ENCODE data around the gene PIK3R5. TPM values are rescaled to one million over a fixed set of nuclear protein-coding genes. Genes with fewer than 3 reads are reported as not detected.

The PIK3R5 gene
- total RNA-seq, 1 experiment from 2014 or later = not detected

DNA sequence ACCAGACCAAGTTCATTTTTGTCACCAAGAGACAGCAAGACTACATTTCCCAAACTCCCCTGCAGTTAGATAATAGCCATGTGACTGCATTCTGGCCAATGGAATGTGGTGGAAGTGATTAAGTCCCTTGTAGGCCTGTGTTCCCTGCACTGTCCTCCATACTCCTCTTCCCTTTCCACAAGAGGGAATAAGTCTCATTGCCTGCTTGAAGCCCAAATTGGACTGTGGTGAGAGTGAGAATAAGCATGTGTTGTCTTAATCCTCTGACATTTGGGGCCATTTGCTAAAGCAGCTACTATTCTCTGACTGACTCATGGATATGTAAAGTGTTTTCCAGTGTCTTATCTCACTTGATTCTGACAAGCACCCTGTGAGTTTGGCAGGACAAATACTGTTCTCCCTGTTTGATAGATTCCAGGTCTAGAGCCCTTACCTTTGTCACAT, 118.7 kb downstream of the PIK3R5 start:
- no TSS peak for BruUV-seq (replicated peaks)
- Mint-ChIP-seq H3K27ac (ENCODE audit: unreplicated experiment) (no peak overlapping the region), H3K36me3 (ENCODE audit: insufficient read depth, unreplicated experiment) (no peaks in the 10 kb centered on the region), H3K9me3 (ENCODE audit: low read depth, unreplicated experiment) (no peaks in the 10 kb centered on the region), H3K4me3 (ENCODE audit: low read depth, unreplicated experiment) (no peak overlapping the region), H3K27me3 (ENCODE audit: unreplicated experiment) (peaks cover 20% of the 10 kb centered on the region), H3K4me1 (ENCODE audit: low read depth, unreplicated experiment) (no peaks in the 10 kb centered on the region)
- intact Hi-C loops (cut with micrococcal nuclease; ENCODE audit: unreplicated experiment) = no loop called here
- DNase-seq = no peak
- TF ChIP-seq, protein P1, sequence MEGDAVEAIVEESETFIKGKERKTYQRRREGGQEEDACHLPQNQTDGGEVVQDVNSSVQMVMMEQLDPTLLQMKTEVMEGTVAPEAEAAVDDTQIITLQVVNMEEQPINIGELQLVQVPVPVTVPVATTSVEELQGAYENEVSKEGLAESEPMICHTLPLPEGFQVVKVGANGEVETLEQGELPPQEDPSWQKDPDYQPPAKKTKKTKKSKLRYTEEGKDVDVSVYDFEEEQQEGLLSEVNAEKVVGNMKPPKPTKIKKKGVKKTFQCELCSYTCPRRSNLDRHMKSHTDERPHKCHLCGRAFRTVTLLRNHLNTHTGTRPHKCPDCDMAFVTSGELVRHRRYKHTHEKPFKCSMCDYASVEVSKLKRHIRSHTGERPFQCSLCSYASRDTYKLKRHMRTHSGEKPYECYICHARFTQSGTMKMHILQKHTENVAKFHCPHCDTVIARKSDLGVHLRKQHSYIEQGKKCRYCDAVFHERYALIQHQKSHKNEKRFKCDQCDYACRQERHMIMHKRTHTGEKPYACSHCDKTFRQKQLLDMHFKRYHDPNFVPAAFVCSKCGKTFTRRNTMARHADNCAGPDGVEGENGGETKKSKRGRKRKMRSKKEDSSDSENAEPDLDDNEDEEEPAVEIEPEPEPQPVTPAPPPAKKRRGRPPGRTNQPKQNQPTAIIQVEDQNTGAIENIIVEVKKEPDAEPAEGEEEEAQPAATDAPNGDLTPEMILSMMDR (IDR thresholded peaks at IDR 0.05; ENCODE audit: unreplicated experiment) = no peak
- CTCF ChIA-PET = no interaction called here

DNA sequence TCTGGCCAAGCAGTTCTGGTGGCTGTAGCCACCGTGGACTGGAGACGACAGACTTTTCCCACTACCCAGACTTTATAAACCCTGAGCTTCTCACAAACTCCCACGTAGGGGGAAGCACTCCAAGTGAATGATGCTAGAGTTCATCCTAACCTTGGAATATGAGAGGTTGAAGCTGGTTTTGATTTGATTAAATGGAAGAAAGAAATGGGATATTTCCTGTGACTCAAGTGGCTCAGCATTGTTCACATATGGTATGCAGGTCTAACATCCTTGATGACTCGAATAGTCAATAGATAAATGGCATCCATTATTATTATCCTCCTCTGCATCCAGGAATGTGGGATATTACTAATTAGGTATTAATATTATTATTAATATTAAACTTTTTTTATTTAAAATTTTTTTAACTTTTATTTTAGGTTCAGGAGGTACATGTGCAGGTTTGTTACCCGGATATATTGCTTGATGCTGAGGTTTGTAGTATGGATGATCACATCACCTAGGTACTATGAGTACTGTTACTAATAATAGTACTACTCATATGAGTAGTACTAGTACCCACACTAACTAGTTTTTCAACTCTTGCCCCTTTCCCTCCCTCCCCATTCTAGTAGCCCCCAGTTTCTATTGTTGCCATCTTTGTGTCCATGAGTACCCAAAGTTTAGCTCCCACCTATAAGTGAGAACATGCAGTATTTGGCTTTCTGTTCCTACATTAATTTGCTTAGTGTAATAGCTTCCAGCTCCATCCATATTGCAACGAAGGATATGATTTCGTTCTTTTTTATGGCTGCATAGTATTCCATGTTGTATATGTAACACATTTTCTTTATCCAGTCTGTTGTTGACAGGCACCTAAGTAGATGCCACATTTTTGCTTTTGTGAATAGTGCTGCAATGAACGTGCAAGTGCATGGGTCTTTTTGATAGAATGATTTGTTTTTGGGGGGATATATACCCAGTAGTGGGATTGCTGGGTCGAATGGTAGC, 121.0 kb downstream of the PIK3R5 start:
- no peaks in the 10 kb centered on the region for H3K4me1 Mint-ChIP-seq (ENCODE audit: low read depth, unreplicated experiment)
- no peaks in the 10 kb centered on the region for H3K9me3 Mint-ChIP-seq (ENCODE audit: low read depth, unreplicated experiment)
- intact Hi-C loops (cut with micrococcal nuclease; ENCODE audit: unreplicated experiment) = no loop called here
- no peak for DNase-seq
- CTCF ChIA-PET = interaction anchor here (0.6 kb wide), 1 partner anchor 14 kb away, joined by 5 read pairs; no protein-coding TSS in a partner anchor
- H3K27me3 Mint-ChIP-seq (ENCODE audit: unreplicated experiment) = peaks cover 31% of the 10 kb centered on the region
- TF ChIP-seq, protein P1 (IDR thresholded peaks at IDR 0.05; ENCODE audit: unreplicated experiment) = no peak
- H3K27ac Mint-ChIP-seq (ENCODE audit: unreplicated experiment) = no peak overlapping the region
- no peaks in the 10 kb centered on the region for H3K36me3 Mint-ChIP-seq (ENCODE audit: insufficient read depth, unreplicated experiment)
- H3K4me3 Mint-ChIP-seq (ENCODE audit: low read depth, unreplicated experiment) = no peak overlapping the region
- BruUV-seq (replicated peaks) = no TSS peak

DNA sequence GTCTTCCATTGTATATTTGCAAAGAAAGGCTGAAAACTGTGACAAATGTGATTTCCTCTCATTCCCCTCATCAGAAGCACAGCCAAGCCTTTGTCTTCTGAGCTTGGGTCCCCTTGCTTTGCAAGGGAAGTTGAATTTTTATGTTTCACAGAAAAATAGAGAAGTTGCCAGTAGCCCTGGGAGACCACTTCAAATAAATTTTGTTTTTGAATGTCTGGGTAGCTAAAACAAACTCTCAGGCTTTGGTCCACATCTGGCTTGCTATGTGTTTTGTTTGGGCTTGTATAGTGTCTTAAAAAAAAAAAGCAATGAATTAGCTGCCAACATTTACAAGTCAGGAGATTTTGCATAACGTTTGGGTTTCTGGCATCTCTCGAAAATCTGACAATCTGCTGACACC, 122.2 kb downstream of the PIK3R5 start:
- BruUV-seq (replicated peaks) = no TSS peak
- CTCF ChIA-PET = no interaction called here
- H3K27ac Mint-ChIP-seq (ENCODE audit: unreplicated experiment) = no peak overlapping the region
- TF ChIP-seq, protein P1 (IDR thresholded peaks at IDR 0.05; ENCODE audit: unreplicated experiment) = no peak
- no peaks in the 10 kb centered on the region for H3K36me3 Mint-ChIP-seq (ENCODE audit: insufficient read depth, unreplicated experiment)
- no peak overlapping the region for H3K4me3 Mint-ChIP-seq (ENCODE audit: low read depth, unreplicated experiment)
- no peaks in the 10 kb centered on the region for H3K4me1 Mint-ChIP-seq (ENCODE audit: low read depth, unreplicated experiment)
- H3K9me3 Mint-ChIP-seq (ENCODE audit: low read depth, unreplicated experiment) = no peaks in the 10 kb centered on the region
- intact Hi-C loops (cut with micrococcal nuclease; ENCODE audit: unreplicated experiment) = no loop called here
- H3K27me3 Mint-ChIP-seq (ENCODE audit: unreplicated experiment) = peaks cover 41% of the 10 kb centered on the region
- DNase-seq = no peak

DNA sequence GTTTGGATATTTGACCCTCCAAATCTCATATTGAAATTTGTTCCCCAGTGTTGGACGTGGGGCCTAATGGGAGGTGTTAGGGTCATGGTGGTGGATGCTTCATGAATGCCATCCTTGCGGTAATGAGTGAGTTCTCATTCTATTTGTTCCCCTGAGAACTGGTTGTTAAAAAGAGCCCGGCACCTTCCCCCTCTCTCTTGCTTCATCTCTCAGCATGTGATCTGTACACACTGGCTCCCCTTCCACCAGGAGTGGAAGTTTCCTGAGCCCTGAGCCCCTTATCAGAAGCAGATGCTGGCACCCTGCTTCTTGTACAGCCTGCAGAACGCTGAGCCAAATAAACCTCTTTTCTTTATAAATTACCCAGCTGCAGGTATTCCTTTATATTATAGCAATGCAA, 123.7 kb downstream of the PIK3R5 start:
- CTCF ChIA-PET = no interaction called here
- BruUV-seq (replicated peaks) = no TSS peak
- peaks cover 56% of the 10 kb centered on the region for H3K27me3 Mint-ChIP-seq (ENCODE audit: unreplicated experiment)
- H3K36me3 Mint-ChIP-seq (ENCODE audit: insufficient read depth, unreplicated experiment) = peaks cover 3% of the 10 kb centered on the region
- H3K9me3 Mint-ChIP-seq (ENCODE audit: low read depth, unreplicated experiment) = peaks cover 2% of the 10 kb centered on the region
- TF ChIP-seq, protein P1 (IDR thresholded peaks at IDR 0.05; ENCODE audit: unreplicated experiment) = no peak
- peaks cover 9% of the 10 kb centered on the region for H3K4me1 Mint-ChIP-seq (ENCODE audit: low read depth, unreplicated experiment)
- intact Hi-C loops (cut with micrococcal nuclease; ENCODE audit: unreplicated experiment) = no loop called here
- no peak for DNase-seq
- H3K4me3 Mint-ChIP-seq (ENCODE audit: low read depth, unreplicated experiment) = no peak overlapping the region
- H3K27ac Mint-ChIP-seq (ENCODE audit: unreplicated experiment) = no peak overlapping the region

Data from Calu3 (cell line).